Colonic mucosa (tissue), 4 donors: Measurements from ENCODE around the gene ZFAND3. TPM values are rescaled to one million over a fixed set of nuclear protein-coding genes. Genes with fewer than 3 reads are reported as not detected.

ENCODE experiments used
- DNase-seq: peaks from one replicate; pipeline ENCODE4 v3.0.0-alpha.2; 2020
- H3K27ac ChIP-seq: fragments of 200-600 bp; one replicate; pipeline ENCODE4 v1.8.0; 2021
- H3K27me3 ChIP-seq: fragments of 200-600 bp; one replicate; pipeline ENCODE4 v1.8.0; 2021
- H3K36me3 ChIP-seq: fragments of 200-600 bp; one replicate; pipeline ENCODE4 v1.8.0; 2021
- H3K4me1 ChIP-seq: fragments of 200-600 bp; one replicate; pipeline ENCODE4 v1.8.0; 2021; ENCODE audit warnings: mild to moderate bottlenecking
- H3K4me3 ChIP-seq: fragments of 200-600 bp; one replicate; pipeline ENCODE4 v1.8.0; 2021
- H3K9ac ChIP-seq, 2 donors: one replicate each; pipeline ENCODE4 v1.7.0; 2013; ENCODE audit warnings: control low read depth in 2 of 2, low read depth in 2 of 2, low read length in 2 of 2
- H3K9me3 ChIP-seq: fragments of 200-600 bp; one replicate; pipeline ENCODE4 v1.8.0; 2021
- CTCF ChIP-seq: fragments of 200-600 bp; IDR thresholded peaks from one replicate; pipeline ENCODE4 v1.8.0; 2022; ENCODE audit warnings: antibody characterized with exemption, mild to moderate bottlenecking
- intact Hi-C: fragments of 100-400 bp; cut with DNase I; formaldehyde crosslinking; loops from one replicate; pipeline ENCODE4 v1.14.1; 2022
- total RNA-seq, 2 donors: library from RNA; stranded (reverse); fragmentation: NEBNext Ultra II Directional in 1 of 2; extraction: Animal tissue kit (Norgen Biotek cat#: 25700) in 1 of 2; gene quantifications; one replicate each; pipeline ENCODE4 v1.2.1, GENCODE V29; 2021
- donor health status: healthy.
- donor health status: DM: no; HTN: no; CAD: no.
- donor health status: DM: no; HTN: no; CAD: no.

ZFAND3 gene
- total RNA-seq, 2 donors from 2014 or later = 42.0 to 96.8 TPM

DNA sequence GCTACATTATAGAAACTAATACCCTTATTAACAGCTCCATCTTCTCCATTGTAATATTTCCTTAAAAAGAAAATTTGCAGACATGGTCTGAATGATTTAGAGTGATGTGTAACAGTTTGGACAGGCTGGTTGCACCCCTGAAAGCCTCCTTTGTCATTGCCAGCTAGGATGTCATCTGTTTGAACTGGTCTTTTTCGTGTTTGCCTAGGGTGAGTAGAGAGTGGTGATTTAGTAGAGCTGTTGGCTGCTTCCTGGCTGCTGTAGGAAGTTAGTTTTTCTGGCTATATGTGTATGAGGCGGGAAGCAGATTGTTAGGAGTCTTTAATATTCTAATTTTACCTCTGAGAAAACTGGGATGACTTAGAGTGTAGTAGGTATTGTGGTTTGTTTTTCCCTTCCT lies 101.1 kb downstream of the ZFAND3 start:
- Histone ChIP-seq H3K27me3 (no peaks in the 10 kb centered on the region), H3K4me3 (no peak overlapping the region), H3K9ac (no peak overlapping the region), H3K36me3 (no peaks in the 10 kb centered on the region), H3K27ac (no peak overlapping the region), H3K4me1 (no peaks in the 10 kb centered on the region), H3K9me3 (no peaks in the 10 kb centered on the region)
- TF ChIP-seq CTCF = no peak
- DNase-seq = no peak
- intact Hi-C loops = no loop called here

DNA sequence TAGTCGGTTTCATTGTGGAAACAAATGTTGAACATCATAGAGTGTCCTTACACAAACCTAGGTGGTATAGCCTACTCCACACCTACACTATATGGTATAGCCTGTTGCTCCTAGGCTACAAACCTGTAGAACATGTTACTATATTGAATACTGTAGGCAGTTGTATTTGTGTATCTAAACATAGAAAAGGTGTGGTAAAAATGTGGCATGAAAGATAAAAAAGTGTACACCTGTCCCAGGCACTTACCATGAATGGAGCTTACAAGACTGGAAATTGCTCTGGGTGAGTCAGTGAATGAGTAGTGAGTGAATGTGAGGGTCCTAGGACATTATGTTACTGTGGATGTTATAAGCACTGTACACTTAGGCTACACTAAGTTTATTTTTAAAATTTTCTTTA lies 103.0 kb downstream of the ZFAND3 start:
- Histone ChIP-seq H3K27me3 (no peaks in the 10 kb centered on the region), H3K27ac (no peak overlapping the region), H3K9ac (no peak overlapping the region), H3K9me3 (no peaks in the 10 kb centered on the region), H3K36me3 (no peaks in the 10 kb centered on the region), H3K4me3 (no peak overlapping the region), H3K4me1 (no peaks in the 10 kb centered on the region)
- no peak for TF ChIP-seq CTCF
- DNase-seq = no peak
- intact Hi-C loops = no loop called here

GRCh38 chr6:37923514-37923913 lies 104.0 kb downstream of the ZFAND3 start:
- no peaks in the 10 kb centered on the region for H3K27me3 ChIP-seq
- intact Hi-C loops = no loop called here
- DNase-seq = no peak
- no peak overlapping the region for H3K9ac ChIP-seq
- TF ChIP-seq CTCF = no peak
- H3K9me3 ChIP-seq = no peaks in the 10 kb centered on the region
- H3K27ac ChIP-seq = no peak overlapping the region
- H3K36me3 ChIP-seq = no peaks in the 10 kb centered on the region
- no peak overlapping the region for H3K4me3 ChIP-seq
- H3K4me1 ChIP-seq = no peaks in the 10 kb centered on the region

DNA sequence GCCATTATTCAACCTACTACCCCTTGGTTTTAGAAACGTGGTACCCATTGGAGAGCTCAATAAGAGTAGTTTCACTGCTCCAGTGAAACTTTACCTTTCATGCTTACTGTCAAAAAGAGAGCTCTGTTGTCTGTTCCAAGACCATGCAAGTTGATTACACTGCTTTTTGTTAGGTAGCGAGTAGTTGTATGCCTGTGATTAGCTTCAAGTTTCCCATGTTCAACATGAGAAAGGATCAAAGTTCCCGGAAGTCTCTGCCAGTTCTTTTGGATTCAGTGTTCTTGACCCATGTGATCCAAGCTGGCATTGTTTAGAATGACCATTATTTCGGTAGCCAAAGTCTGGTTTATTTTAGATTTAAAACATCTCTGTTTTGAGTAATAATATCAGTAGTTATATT lies 107.1 kb downstream of the ZFAND3 start:
- H3K27me3 ChIP-seq = no peaks in the 10 kb centered on the region
- H3K9ac ChIP-seq = no peak overlapping the region
- intact Hi-C loops = no loop called here
- no peak overlapping the region for H3K4me3 ChIP-seq
- H3K4me1 ChIP-seq = no peaks in the 10 kb centered on the region
- H3K9me3 ChIP-seq = no peaks in the 10 kb centered on the region
- DNase-seq = no peak
- H3K27ac ChIP-seq = no peak overlapping the region
- H3K36me3 ChIP-seq = no peaks in the 10 kb centered on the region
- no peak for TF ChIP-seq CTCF

GRCh38 chr6:37928217-37928616 lies 108.7 kb downstream of the ZFAND3 start:
- Histone ChIP-seq H3K36me3 (no peaks in the 10 kb centered on the region), H3K9ac (no peak overlapping the region), H3K4me3 (no peak overlapping the region), H3K27me3 (no peaks in the 10 kb centered on the region), H3K27ac (no peak overlapping the region), H3K9me3 (no peaks in the 10 kb centered on the region), H3K4me1 (no peaks in the 10 kb centered on the region)
- DNase-seq = no peak
- TF ChIP-seq CTCF = no peak
- intact Hi-C loops = no loop called here
